SU-DHL-6 (cell line): Measurements from ENCODE around the gene CSTB.

Source experiments
- CTCF ChIP-seq: fragments of 200-600 bp; sonication (generic); IDR thresholded peaks from one replicate; pipeline ENCODE4 v1.5.1; 2017; ENCODE audit warnings: antibody characterized with exemption, mild to moderate bottlenecking, low read length, moderate library complexity; ENCODE audit not compliant: insufficient read depth, poor library complexity, severe bottlenecking
- EZH2phosphoT487 ChIP-seq: fragments of 200-600 bp; sonication (generic), shearing (Covaris generic); conservative IDR thresholded peaks from 2 replicates; pipeline ENCODE4 v1.6.1; 2018; ENCODE audit warnings: mild to moderate bottlenecking, antibody characterized with exemption, low read length, moderate library complexity, mixed read lengths

- no peak for TF ChIP-seq CTCF
- no peak for TF ChIP-seq EZH2phosphoT487
Observed at GRCh38 chr21:43741423-43742096, 34.5 kb downstream of the CSTB start.
